GM12878 (cell line): Measurements from ENCODE around the gene AGFG1. TPM values are rescaled to one million over a fixed set of nuclear protein-coding genes. Genes with fewer than 3 reads are reported as not detected.
"Not testable (repeated sequence)": the region's sequence is repeated elsewhere in the genome, so short reads cannot be mapped to it uniquely, and the experiment has no call there.

ENCODE experiments used
- ATAC-seq: fragments of 200-7000 bp; cut with Tn5 transposase; 3 replicates; pipeline ENCODE4 v1.9.1; 2020; ENCODE audit warnings: mild to moderate bottlenecking, moderate library complexity
- BruUV-seq: library from RNA; stranded (reverse); fragments of 400-500 nt; replicated peaks from 2 replicates; lab custom pipeline; 2021; lab: Mats Ljungman, UMichigan
- CTCF ChIA-PET: fragments of 300-600 bp; sonication (Branson Sonifier 250); formaldehyde crosslinking; extraction: SDS; loops from one replicate; lab custom pipeline; 2021; ENCODE audit warnings: inconsistent platforms; lab: Yijun Ruan, JAX
- POLR2A ChIA-PET: fragments of 350-600 bp; formaldehyde crosslinking; extraction: SDS; loops from one replicate; lab custom pipeline; 2021; ENCODE audit warnings: inconsistent platforms; lab: Charles Lee
- RAD21 ChIA-PET: fragments of 300-600 bp; sonication (Branson Sonifier 250); formaldehyde crosslinking; loops from one replicate; lab custom pipeline; 2023; ENCODE audit warnings: antibody characterized with exemption; ENCODE audit not compliant: unreplicated experiment; lab: Charles Lee
- SMC1A ChIA-PET: fragments of 300-600 bp; sonication (Branson Sonifier 250); formaldehyde crosslinking; loops from one replicate; lab custom pipeline; 2023; ENCODE audit not compliant: unreplicated experiment, uncharacterized antibody; lab: Charles Lee
- DNase-seq: peaks from one replicate; pipeline ENCODE4 v3.0.0-alpha.2; 2011; ENCODE audit warnings: low read depth, low spot score
- FAIRE-seq: peaks from 3 replicates; lab custom pipeline; 2011; peaks lifted over from hg19 to GRCh38; lab: Jason Lieb, UNC
- H2AFZ ChIP-seq: 2 replicates; pipeline ENCODE4 v1.6.0; 2011; ENCODE audit warnings: low read depth, low read length, control low read depth; ENCODE audit not compliant: control insufficient read depth
- H3K27ac ChIP-seq: 2 replicates; pipeline ENCODE4 v1.5.1; 2011; ENCODE audit warnings: control low read depth; ENCODE audit not compliant: control insufficient read depth, insufficient read depth
- H3K27me3 ChIP-seq, 2 experiments: replicated peaks in 1 of 2; 2 replicates each; pipeline versions ENCODE4 v1.6.0 to v1.6.1; 2011; ENCODE audit warnings: low read length in 1 of 2; ENCODE audit not compliant: control insufficient read depth in 2 of 2, insufficient read depth in 2 of 2
- H3K36me3 ChIP-seq, 2 experiments: 2 replicates each; pipeline ENCODE4 v1.5.1; 2011; ENCODE audit warnings: low read length in 1 of 2; ENCODE audit not compliant: control insufficient read depth in 2 of 2, insufficient read depth in 2 of 2
- H3K4me1 ChIP-seq: 2 replicates; pipeline ENCODE4 v1.6.1; 2011; ENCODE audit warnings: mild to moderate bottlenecking, low read length, moderate library complexity, mixed read lengths; ENCODE audit not compliant: control insufficient read depth, insufficient read depth
- H3K4me2 ChIP-seq: 2 replicates; pipeline ENCODE4 v1.6.0; 2011; ENCODE audit warnings: control low read depth; ENCODE audit not compliant: control insufficient read depth, insufficient read depth
- H3K4me3 ChIP-seq: fragments of 200-600 bp; sonication (generic); 2 replicates; pipeline ENCODE4 v1.5.1; 2016
- H3K79me2 ChIP-seq: 2 replicates; pipeline ENCODE4 v1.6.0; 2011; ENCODE audit warnings: low read length; ENCODE audit not compliant: control insufficient read depth, insufficient read depth
- H3K9ac ChIP-seq: 2 replicates; pipeline ENCODE4 v1.8.0; 2011; ENCODE audit warnings: low read length, control low read depth, mixed read lengths; ENCODE audit not compliant: control insufficient read depth, insufficient read depth
- H3K9me3 ChIP-seq: replicated peaks from 3 replicates; pipeline ENCODE4 v1.5.1; 2011; ENCODE audit warnings: mild to moderate bottlenecking, low read length; ENCODE audit not compliant: control insufficient read depth, insufficient read depth
- H4K20me1 ChIP-seq: 2 replicates; pipeline ENCODE4 v1.6.0; 2011; ENCODE audit not compliant: control insufficient read depth, insufficient read depth
- DPF2 ChIP-seq: fragments of 450-650 bp; IDR thresholded peaks from 2 replicates; pipeline ENCODE4 v1.6.1; 2017; ENCODE audit warnings: mild to moderate bottlenecking
- MYB ChIP-seq: fragments of 150-350 bp; IDR thresholded peaks from 2 replicates; pipeline ENCODE4 v1.6.1; 2014; ENCODE audit warnings: mild to moderate bottlenecking, low read depth, low read length, borderline replicate concordance
- RB1 ChIP-seq: fragments of 450-650 bp; formaldehyde crosslinking; IDR thresholded peaks from 2 replicates; pipeline ENCODE4 v1.6.1; 2017; ENCODE audit warnings: mild to moderate bottlenecking, borderline replicate concordance
- WGBS: methylation state at CpG from one replicate; pipeline ENCODE4 v1.1.6; 2016; ENCODE audit warnings: low lambda C conversion rate; ENCODE audit not compliant: insufficient replicate concordance, insufficient coverage; ENCODE audit errors: missing lambda C conversion rate; 5-methylcytosine and 5-hydroxymethylcytosine counted together
- in situ Hi-C: fragments of 300-500 bp; cut with MboI; formaldehyde crosslinking; loops from 9 replicates; pipeline ENCODE4 v1.14.3; 2018; ENCODE audit warnings: mixed read lengths
- intact Hi-C: fragments of 100-400 bp; cut with micrococcal nuclease; formaldehyde crosslinking; loops from one replicate; pipeline ENCODE4 v1.14.2; 2022; ENCODE audit not compliant: unreplicated experiment
- polyA plus RNA-seq, 11 experiments: library from polyadenylated mRNA; depleted of rRNA in 4 of 11; unstranded in 6 of 11; stranded (reverse) in 5 of 11; fragments of >200 nt; fragmentation: Nextera tagmentation in 4 of 11; fragmentation: Illumina TruSeq in 1 of 11; extraction: Ambion mirVana in 4 of 11; extraction: Trizol in 1 of 11; gene quantifications; 1 replicate in 1 of 11; 2 replicates in 10 of 11; pipeline versions ENCODE4 v1.2.1 to v1.2.3, GENCODE V29; 2011 to 2016; ENCODE audit warnings: inconsistent platforms in 2 of 11, missing spikeins in 2 of 11, low read depth in 1 of 11
- total RNA-seq, 4 experiments: library from RNA; depleted of rRNA in 3 of 4; stranded (reverse); fragments of >200 nt in 3 of 4; fragmentation: Illumina TruSeq in 1 of 4; extraction: Trizol in 1 of 4; gene quantifications; 2 replicates each; pipeline versions ENCODE4 v1.2.1 to v1.2.3, GENCODE V29; 2013 to 2021
- TF ChIP-seq, protein P1 (sequence below): fragments of 450-650 bp; IDR thresholded peaks from 2 replicates; pipeline ENCODE4 v1.6.1; 2017; ENCODE audit warnings: mild to moderate bottlenecking
- TF ChIP-seq, protein P2 (sequence below): fragments of 450-650 bp; IDR thresholded peaks from 2 replicates; pipeline ENCODE4 v1.6.1; 2018; ENCODE audit warnings: mild to moderate bottlenecking, low read depth, moderate library complexity; ENCODE audit not compliant: partially characterized antibody
- TF ChIP-seq, protein P3 (sequence below): fragments of 450-650 bp; IDR thresholded peaks from 2 replicates; pipeline ENCODE4 v1.6.1; 2018; ENCODE audit warnings: borderline replicate concordance, mild to moderate bottlenecking; ENCODE audit not compliant: partially characterized antibody

Gene AGFG1
- total and polyA plus RNA-seq, 10 of the 15 experiments (the other 5 are each of a cell fraction or from before 2014, with no cell fraction given) = 7.3 to 243 (median 81.7) TPM

DNA sequence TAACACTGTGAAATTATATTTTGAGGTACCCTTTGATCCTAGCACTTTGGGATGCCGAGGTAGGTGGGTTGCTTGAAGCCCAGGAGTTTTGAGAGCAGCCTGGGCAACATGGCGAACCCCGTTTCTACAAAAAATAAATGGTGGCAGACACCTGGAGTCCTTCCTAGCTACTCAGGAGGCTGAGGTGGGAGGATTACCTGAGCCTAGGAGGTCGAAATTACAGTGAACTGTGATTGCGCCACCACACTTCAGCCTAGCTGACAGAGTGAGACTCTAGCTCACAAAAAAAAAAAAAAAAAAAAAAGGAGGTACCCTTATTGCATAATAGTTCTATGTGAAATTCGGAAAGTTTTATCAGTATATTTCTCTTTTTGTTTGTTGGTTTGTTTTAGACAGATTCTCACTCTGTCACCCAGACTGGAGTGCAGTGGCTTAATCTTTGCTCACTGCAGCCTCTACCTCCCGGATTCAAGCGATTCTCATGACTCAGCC, 67.6 kb downstream of the AGFG1 start (continued):
- TF ChIP-seq, protein P1, sequence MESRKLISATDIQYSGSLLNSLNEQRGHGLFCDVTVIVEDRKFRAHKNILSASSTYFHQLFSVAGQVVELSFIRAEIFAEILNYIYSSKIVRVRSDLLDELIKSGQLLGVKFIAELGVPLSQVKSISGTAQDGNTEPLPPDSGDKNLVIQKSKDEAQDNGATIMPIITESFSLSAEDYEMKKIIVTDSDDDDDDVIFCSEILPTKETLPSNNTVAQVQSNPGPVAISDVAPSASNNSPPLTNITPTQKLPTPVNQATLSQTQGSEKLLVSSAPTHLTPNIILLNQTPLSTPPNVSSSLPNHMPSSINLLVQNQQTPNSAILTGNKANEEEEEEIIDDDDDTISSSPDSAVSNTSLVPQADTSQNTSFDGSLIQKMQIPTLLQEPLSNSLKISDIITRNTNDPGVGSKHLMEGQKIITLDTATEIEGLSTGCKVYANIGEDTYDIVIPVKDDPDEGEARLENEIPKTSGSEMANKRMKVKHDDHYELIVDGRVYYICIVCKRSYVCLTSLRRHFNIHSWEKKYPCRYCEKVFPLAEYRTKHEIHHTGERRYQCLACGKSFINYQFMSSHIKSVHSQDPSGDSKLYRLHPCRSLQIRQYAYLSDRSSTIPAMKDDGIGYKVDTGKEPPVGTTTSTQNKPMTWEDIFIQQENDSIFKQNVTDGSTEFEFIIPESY = no peak
- no peak for TF ChIP-seq DPF2
- TF ChIP-seq, protein P2, sequence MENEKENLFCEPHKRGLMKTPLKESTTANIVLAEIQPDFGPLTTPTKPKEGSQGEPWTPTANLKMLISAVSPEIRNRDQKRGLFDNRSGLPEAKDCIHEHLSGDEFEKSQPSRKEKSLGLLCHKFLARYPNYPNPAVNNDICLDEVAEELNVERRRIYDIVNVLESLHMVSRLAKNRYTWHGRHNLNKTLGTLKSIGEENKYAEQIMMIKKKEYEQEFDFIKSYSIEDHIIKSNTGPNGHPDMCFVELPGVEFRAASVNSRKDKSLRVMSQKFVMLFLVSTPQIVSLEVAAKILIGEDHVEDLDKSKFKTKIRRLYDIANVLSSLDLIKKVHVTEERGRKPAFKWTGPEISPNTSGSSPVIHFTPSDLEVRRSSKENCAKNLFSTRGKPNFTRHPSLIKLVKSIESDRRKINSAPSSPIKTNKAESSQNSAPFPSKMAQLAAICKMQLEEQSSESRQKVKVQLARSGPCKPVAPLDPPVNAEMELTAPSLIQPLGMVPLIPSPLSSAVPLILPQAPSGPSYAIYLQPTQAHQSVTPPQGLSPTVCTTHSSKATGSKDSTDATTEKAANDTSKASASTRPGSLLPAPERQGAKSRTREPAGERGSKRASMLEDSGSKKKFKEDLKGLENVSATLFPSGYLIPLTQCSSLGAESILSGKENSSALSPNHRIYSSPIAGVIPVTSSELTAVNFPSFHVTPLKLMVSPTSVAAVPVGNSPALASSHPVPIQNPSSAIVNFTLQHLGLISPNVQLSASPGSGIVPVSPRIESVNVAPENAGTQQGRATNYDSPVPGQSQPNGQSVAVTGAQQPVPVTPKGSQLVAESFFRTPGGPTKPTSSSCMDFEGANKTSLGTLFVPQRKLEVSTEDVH = no peak
- TF ChIP-seq MYB = no peak
- TF ChIP-seq, protein P3, sequence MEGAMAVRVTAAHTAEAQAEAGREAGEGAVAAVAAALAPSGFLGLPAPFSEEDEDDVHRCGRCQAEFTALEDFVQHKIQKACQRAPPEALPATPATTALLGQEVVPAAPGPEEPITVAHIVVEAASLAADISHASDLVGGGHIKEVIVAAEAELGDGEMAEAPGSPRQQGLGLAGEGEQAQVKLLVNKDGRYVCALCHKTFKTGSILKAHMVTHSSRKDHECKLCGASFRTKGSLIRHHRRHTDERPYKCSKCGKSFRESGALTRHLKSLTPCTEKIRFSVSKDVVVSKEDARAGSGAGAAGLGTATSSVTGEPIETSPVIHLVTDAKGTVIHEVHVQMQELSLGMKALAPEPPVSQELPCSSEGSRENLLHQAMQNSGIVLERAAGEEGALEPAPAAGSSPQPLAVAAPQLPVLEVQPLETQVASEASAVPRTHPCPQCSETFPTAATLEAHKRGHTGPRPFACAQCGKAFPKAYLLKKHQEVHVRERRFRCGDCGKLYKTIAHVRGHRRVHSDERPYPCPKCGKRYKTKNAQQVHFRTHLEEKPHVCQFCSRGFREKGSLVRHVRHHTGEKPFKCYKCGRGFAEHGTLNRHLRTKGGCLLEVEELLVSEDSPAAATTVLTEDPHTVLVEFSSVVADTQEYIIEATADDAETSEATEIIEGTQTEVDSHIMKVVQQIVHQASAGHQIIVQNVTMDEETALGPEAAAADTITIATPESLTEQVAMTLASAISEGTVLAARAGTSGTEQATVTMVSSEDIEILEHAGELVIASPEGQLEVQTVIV = no peak
- no peak for TF ChIP-seq RB1

DNA sequence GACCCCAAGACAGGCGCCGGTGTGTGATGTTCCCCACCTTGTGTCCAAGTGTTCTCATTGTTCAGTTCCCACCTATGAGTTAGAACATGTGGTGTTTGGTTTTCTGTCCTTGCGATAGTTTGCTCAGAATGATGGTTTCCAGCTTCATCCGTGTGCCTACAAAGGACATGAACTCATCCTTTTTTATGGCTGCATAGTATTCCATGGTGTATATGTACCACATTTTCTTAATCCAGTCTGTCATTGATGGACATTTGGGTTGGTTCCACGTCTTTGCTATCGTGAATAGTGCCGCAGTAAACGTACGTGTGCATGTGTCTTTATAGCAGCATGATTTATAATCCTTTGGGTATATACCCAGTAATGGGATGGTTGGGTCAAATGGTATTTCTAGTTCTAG, 68.4 kb downstream of the AGFG1 start:
- peaks cover 2 to 17% of the 10 kb centered on the region in 2 experiments; a peak in 3 of 4 replicates for H3K36me3 ChIP-seq
- H3K4me2 ChIP-seq, CTCF ChIA-PET, H3K27me3 ChIP-seq, H2AFZ ChIP-seq, SMC1A ChIA-PET, H3K9ac ChIP-seq, POLR2A ChIA-PET, H4K20me1 ChIP-seq, RAD21 ChIA-PET, FAIRE-seq, DNase-seq, H3K9me3 ChIP-seq, H3K79me2 ChIP-seq, in situ Hi-C loops, BruUV-seq, H3K27ac ChIP-seq, H3K4me1 ChIP-seq, H3K4me3 ChIP-seq, ATAC-seq, intact Hi-C loops: not testable (repeated sequence)
- WGBS = 93% methylated on average over 9 of the region's 9 CpGs
